Activated CD8-positive, alpha-beta memory T cell treated with anti-CD3 and anti-CD28 coated beads for 48 hours (primary cell): ENCODE measurements around the gene OSBPL6.
A peak's percentile ranks its signal among the peaks of the same experiment; 100 is the strongest.

Source experiments
- DNase-seq, 3 experiments: peaks; one replicate each; pipeline ENCODE4 v3.0.0-alpha.2; 2020; ENCODE audit warnings: low read depth in 2 of 3, low spot score in 2 of 3

The OSBPL6 gene

GRCh38 chr2:178269438-178270224 lies 75.3 kb downstream of the OSBPL6 start:
- DNase-seq: no peak

GRCh38 chr2:178270338-178270737 lies 76.0 kb downstream of the OSBPL6 start:
- DNase-seq: no peak

GRCh38 chr2:178271094-178271493 lies 76.8 kb downstream of the OSBPL6 start:
- DNase-seq: no peak

- no peak for DNase-seq
Observed at GRCh38 chr2:178271629-178272333, 77.5 kb downstream of the OSBPL6 start.

GRCh38 chr2:178273787-178274360 lies 79.6 kb downstream of the OSBPL6 start:
- DNase-seq: no peak

GRCh38 chr2:178275600-178275999 lies 81.3 kb downstream of the OSBPL6 start:
- DNase-seq: no peak

- DNase-seq: no peak
Observed at GRCh38 chr2:178277741-178278197, 83.5 kb downstream of the OSBPL6 start.

- no peak for DNase-seq
Observed at GRCh38 chr2:178279142-178279541, 84.8 kb downstream of the OSBPL6 start.

GRCh38 chr2:178279636-178280035 lies 85.3 kb downstream of the OSBPL6 start:
- DNase-seq: no peak

GRCh38 chr2:178280244-178280852 lies 86.0 kb downstream of the OSBPL6 start:
- DNase-seq: peak in 1 of 3 experiments; percentile 30

- DNase-seq: no peak
Observed at GRCh38 chr2:178282075-178282815, 87.9 kb downstream of the OSBPL6 start.

- no peak for DNase-seq
Observed at GRCh38 chr2:178283341-178283918, 89.1 kb downstream of the OSBPL6 start.

GRCh38 chr2:178284613-178285286 lies 90.4 kb downstream of the OSBPL6 start:
- no peak for DNase-seq

- no peak for DNase-seq
Observed at GRCh38 chr2:178285287-178285615, 90.9 kb downstream of the OSBPL6 start.

- DNase-seq: no peak
Observed at GRCh38 chr2:178286636-178287035, 92.3 kb downstream of the OSBPL6 start.

GRCh38 chr2:178287652-178288344 lies 93.5 kb downstream of the OSBPL6 start:
- no peak for DNase-seq

GRCh38 chr2:178291703-178292102 lies 97.4 kb downstream of the OSBPL6 start:
- no peak for DNase-seq

- no peak for DNase-seq
Observed at GRCh38 chr2:178292586-178292985, 98.3 kb downstream of the OSBPL6 start.

- no peak for DNase-seq
Observed at GRCh38 chr2:178295115-178295514, 100.8 kb downstream of the OSBPL6 start.

- no peak for DNase-seq
Observed at GRCh38 chr2:178295906-178296305, 101.6 kb downstream of the OSBPL6 start.
